Fibroblast of villous mesenchyme (primary cell): ENCODE results near the gene BRD7. TPM values are rescaled to one million over a fixed set of nuclear protein-coding genes. Genes with fewer than 3 reads are reported as not detected.

Experiments used
- DNase-seq: peaks from one replicate; pipeline ENCODE4 v3.0.0-alpha.2; 2010; ENCODE audit warnings: low read depth
- H3K4me3 ChIP-seq: 2 replicates; pipeline ENCODE4 v1.5.1; 2011; ENCODE audit warnings: low read depth, mild to moderate bottlenecking, low read length
- total RNA-seq: library from RNA; depleted of rRNA; stranded (reverse); fragments of >200 nt; gene quantifications from 2 replicates; pipeline ENCODE4 v1.2.3, GENCODE V29; 2012
- TF ChIP-seq, protein P1 (sequence below): IDR thresholded peaks from 2 replicates; pipeline ENCODE4 v1.5.1; 2012; ENCODE audit warnings: low read depth, mild to moderate bottlenecking, low read length; ENCODE audit not compliant: insufficient read depth

Gene BRD7
- total RNA-seq, 1 donor, result 31.5 TPM

DNA sequence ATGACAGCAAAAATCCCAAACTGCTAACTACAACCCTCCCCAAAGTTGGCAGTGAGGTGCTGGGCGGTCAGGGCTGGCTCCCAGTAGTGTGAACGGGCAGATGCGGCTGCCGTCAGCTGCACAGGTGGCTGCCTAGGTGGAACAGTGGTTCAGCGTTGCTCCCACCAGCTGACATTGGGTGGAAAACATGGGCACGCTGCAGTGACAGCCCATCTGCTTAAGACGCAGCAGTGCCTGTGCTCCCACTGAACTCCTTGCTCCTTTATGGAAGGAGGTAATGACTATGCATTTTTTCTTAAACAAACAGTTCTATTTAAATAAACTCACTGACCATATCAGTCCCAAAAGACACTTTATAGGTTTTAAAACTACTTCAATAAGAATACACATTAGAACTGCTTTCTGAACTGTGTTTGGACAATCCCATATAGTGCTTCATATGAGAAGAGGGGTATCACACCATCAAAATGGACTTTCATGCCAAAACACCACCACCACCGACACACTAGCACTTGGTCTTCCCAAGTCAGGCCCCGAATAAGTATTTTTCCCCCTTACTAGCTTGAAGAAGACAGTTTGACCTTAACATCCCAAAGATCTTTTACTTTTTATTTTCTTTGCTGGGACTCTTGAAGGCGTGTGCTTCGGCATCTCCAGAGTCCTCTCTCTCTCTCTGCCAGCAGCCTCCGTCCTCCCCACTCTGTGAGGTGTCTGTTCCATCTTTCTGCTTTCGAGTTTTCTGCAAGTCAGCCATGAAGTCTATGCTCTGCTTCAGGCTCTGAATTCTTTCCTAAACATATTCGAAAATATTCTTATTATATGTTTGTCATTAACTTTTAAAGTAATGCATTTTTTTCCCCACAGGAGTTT is 34.4 kb downstream of the BRD7 start:
- DNase-seq, result peak; percentile 29
- no peak overlapping the region for H3K4me3 ChIP-seq
- TF ChIP-seq, protein P1, sequence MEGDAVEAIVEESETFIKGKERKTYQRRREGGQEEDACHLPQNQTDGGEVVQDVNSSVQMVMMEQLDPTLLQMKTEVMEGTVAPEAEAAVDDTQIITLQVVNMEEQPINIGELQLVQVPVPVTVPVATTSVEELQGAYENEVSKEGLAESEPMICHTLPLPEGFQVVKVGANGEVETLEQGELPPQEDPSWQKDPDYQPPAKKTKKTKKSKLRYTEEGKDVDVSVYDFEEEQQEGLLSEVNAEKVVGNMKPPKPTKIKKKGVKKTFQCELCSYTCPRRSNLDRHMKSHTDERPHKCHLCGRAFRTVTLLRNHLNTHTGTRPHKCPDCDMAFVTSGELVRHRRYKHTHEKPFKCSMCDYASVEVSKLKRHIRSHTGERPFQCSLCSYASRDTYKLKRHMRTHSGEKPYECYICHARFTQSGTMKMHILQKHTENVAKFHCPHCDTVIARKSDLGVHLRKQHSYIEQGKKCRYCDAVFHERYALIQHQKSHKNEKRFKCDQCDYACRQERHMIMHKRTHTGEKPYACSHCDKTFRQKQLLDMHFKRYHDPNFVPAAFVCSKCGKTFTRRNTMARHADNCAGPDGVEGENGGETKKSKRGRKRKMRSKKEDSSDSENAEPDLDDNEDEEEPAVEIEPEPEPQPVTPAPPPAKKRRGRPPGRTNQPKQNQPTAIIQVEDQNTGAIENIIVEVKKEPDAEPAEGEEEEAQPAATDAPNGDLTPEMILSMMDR, result no peak

DNA sequence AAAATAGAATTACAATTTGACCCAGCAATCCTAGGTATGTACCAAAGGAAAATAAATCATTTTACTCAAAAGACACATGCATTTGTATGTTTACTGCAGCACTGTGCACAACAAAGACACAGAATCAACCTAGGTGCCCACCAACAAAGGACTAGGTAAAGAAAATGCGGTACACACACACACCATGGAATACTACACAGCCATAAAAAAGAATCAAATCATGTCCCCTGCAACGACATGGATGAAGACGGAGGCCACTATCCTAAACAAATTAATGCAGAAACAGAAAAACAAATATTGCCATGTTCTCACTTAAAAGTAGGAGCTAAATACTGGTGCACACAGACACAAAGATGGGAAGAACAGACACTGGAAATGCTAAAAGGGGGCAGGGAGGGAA is 36.2 kb downstream of the BRD7 start:
- no peak overlapping the region for H3K4me3 ChIP-seq
- no peak for DNase-seq
- TF ChIP-seq, protein P1, result no peak

DNA sequence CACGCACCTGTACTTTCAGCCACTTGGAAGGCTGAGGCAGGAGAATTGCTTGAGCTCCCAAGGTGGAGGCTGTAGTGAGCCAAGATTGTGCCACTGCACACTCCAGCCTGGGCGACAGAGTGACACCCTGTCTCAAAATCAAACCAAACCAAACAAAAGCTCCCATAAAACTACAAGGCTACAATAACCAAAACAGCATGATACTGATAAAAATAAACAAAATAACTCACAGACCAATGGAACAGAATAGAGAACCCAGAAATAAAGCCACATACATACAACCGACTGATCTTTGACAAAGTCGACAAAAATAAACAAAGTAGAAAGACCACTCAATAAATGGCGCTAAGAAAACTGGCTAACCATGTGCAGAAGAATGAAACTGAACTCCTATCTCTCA is 37.2 kb downstream of the BRD7 start:
- DNase-seq, result no peak
- no peak overlapping the region for H3K4me3 ChIP-seq
- TF ChIP-seq, protein P1, result no peak

DNA sequence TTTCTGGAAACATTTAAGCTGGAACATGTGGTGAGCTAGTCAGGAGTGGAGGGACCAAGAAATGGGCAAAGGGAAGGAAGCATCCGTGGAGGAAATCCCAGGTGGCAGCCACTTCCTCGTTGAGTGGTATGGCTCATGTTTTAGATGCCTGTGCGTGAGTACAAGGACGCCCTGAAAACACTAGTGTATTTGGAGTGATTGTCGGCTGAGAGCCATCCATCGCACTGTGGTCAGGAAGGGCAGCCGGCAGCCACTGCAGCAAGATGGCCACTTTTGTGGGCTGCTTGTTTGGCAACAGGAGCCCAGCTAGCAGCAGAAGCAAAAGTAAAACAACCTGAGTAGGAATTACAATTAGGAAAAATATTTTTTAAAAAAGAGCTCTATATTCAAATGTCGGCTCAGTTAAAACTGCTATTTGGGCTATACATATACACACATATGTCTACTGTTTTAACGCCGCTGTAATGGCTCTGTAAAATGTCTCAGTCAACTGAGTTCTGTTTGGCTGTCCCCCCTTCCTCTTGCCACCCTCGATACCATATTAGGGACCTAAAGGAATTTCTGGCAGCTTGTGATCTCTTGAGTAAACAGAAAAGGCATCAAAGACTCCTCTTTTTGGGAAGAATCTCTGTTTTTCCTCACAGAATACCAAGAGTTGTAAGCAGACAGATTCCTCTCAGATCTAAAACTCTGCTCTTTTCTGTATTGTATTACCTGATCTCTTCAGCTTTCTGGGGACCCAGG is 39.2 kb downstream of the BRD7 start:
- peak; percentile 18 for DNase-seq
- H3K4me3 ChIP-seq, result no peak overlapping the region
- TF ChIP-seq, protein P1, result no peak

DNA sequence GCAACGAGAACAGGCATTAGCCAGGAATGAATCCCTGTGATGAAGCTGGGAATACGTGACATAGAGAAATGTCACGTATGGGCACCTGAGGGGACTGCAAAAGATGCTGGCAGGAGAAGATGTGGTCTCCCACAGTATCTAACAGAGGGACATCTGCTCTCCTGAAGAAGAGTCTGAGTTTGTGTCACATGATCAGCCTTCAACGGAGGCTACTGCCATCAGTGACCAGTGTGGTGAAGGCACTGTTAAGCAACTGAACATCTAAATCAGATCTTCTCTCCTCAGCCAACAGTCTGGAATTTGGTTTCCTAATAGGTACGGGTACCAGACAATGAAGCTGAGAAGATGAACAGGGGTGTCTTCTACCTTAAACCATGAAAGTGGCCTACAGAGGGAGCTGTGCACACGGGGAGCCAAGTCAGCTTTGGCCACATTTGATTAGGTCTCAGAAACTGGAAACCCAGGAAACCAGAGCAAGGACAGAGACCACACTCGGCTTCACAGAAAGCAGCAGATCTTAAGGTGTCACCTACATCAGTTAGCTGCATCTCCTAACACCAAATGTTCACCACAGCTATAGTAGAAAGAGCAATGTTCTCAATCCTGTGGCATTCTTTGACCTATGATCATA is 41.8 kb downstream of the BRD7 start:
- DNase-seq, result peak; percentile 63
- H3K4me3 ChIP-seq, result no peak overlapping the region
- TF ChIP-seq, protein P1, result peak; percentile 67

DNA sequence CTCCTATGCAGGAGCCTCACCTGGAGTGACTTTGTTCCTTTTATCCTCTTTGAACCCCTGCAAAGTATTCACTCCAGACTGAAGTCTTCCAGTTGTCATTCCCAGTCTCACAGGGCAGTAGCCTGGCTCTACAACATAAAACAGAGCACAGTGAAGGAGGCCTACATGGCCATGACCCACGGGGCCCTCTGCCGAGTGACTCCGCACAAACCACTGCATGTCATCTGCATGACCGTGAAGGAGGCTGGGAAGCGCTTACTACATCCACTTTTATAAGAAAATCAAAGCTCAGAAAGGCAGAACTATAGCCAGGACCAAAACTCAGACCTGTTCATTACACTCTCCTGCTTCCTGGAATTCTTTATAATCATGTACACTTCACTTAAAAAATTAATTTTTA is 42.5 kb downstream of the BRD7 start:
- H3K4me3 ChIP-seq, result no peak overlapping the region
- TF ChIP-seq, protein P1, result no peak
- DNase-seq, result no peak
